Prostate gland (tissue), 2 donors: ENCODE measurements around the gene DTL. TPM values are rescaled to one million over a fixed set of nuclear protein-coding genes. Genes with fewer than 3 reads are reported as not detected.

Experiments
- DNase-seq: peaks from one replicate; pipeline ENCODE4 v3.0.0-alpha.2; 2019; ENCODE audit warnings: low spot score
- H3K27ac ChIP-seq, 2 donors: fragments of 200-600 bp; sonication (generic); 2 replicates each; pipeline ENCODE4 v1.5.1; 2017 to 2019
- H3K27me3 ChIP-seq: fragments of 200-600 bp; sonication (generic); replicated peaks from 2 replicates; pipeline ENCODE4 v1.5.1; 2019; ENCODE audit not compliant: insufficient read depth
- H3K36me3 ChIP-seq, 2 donors: fragments of 200-600 bp; sonication (generic); 1 replicate in 1 of 2; 2 replicates in 1 of 2; pipeline versions ENCODE4 v1.5.1 to v1.8.1; 2017 to 2019
- H3K4me1 ChIP-seq: fragments of 200-600 bp; sonication (generic); replicated peaks from 2 replicates; pipeline ENCODE4 v1.5.1; 2019
- H3K4me3 ChIP-seq, 2 donors: fragments of 200-600 bp; sonication (generic); 2 replicates each; pipeline ENCODE4 v1.5.1; 2017 to 2019
- H3K9me3 ChIP-seq: fragments of 200-600 bp; sonication (generic); 2 replicates; pipeline ENCODE4 v1.5.1; 2017
- CTCF ChIP-seq, 4 experiments: fragments of 200-600 bp in 2 of 4; fragments of 450-650 bp in 2 of 4; sonication (generic) in 2 of 4; IDR thresholded peaks; 1 replicate in 3 of 4; 2 replicates in 1 of 4; pipeline ENCODE4 v1.5.1; 2016 to 2019; ENCODE audit warnings: antibody characterized with exemption in 4 of 4, mild to moderate bottlenecking in 2 of 4, moderate library complexity in 2 of 4
- POLR2A ChIP-seq: fragments of 450-650 bp; IDR thresholded peaks from one replicate; pipeline ENCODE4 v1.6.1; 2016; ENCODE audit warnings: antibody characterized with exemption, mild to moderate bottlenecking
- POLR2AphosphoS5 ChIP-seq: sonication (generic); formaldehyde crosslinking; IDR thresholded peaks from one replicate; pipeline ENCODE4 v1.6.1; 2017; ENCODE audit warnings: antibody characterized with exemption
- WGBS: methylation state at CpG from one replicate; pipeline ENCODE4 v1.1.5; 2018; 5-methylcytosine and 5-hydroxymethylcytosine counted together
- intact Hi-C: fragments of 100-400 bp; cut with DNase I; formaldehyde crosslinking; loops from one replicate; pipeline ENCODE4 v1.14.2; 2022
- total RNA-seq, 2 donors: library from RNA; depleted of rRNA; stranded (reverse); fragments of >200 nt; gene quantifications; one replicate each; pipeline ENCODE4 v1.1.0, GENCODE V29; 2016

The DTL gene
- total RNA-seq, 2 donors from 2014 or later: 1.5 to 7.1 TPM

GRCh38 chr1:212091438-212092121 lies 56.0 kb downstream of the DTL start:
- Histone ChIP-seq H3K27me3 (no peaks in the 10 kb centered on the region), H3K4me3 (no peak overlapping the region), H3K9me3 (no peaks in the 10 kb centered on the region), H3K4me1 (no peaks in the 10 kb centered on the region), H3K36me3 (no peaks in the 10 kb centered on the region), H3K27ac (no peak overlapping the region)
- intact Hi-C loops: no loop called here
- TF ChIP-seq POLR2A (no peak), POLR2AphosphoS5 (no peak), CTCF (IDR thresholded peaks at IDR 0.05) (no peak)
- 78% methylated on average over 6 of the region's 6 CpGs for WGBS
- no peak for DNase-seq

GRCh38 chr1:212097360-212097759 lies 61.8 kb downstream of the DTL start:
- no peaks in the 10 kb centered on the region for H3K9me3 ChIP-seq
- no peak overlapping the region for H3K4me3 ChIP-seq
- TF ChIP-seq CTCF (IDR thresholded peaks at IDR 0.05) (no peak), POLR2AphosphoS5 (no peak), POLR2A (no peak)
- WGBS: 97% methylated on average over 2 of the region's 2 CpGs
- no peak for DNase-seq
- H3K27me3 ChIP-seq: no peaks in the 10 kb centered on the region
- no peak overlapping the region for H3K27ac ChIP-seq
- intact Hi-C loops: no loop called here
- H3K36me3 ChIP-seq: no peaks in the 10 kb centered on the region
- H3K4me1 ChIP-seq: no peaks in the 10 kb centered on the region

DNA sequence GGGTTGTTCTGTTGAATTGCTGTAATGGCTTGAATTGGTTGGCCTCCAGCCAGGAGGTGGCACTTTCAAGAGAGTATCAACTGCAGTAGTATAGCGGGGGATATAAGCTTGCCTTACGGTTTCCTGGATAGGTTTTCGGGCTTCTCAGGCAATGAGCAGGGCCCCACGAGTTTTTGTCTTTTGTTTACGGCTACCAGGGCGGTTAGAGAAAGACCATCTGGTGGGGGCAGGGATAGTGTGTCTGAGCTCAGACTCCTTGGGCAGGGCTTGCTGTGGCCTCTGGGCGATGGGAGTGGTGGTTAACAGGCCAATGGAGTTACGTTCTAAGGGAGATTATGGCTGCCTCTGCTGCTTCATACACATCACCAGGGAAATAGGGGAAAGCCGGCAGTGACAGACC lies 62.8 kb downstream of the DTL start:
- Histone ChIP-seq H3K27ac (no peak overlapping the region), H3K4me1 (no peaks in the 10 kb centered on the region), H3K27me3 (no peaks in the 10 kb centered on the region), H3K4me3 (no peak overlapping the region), H3K9me3 (no peaks in the 10 kb centered on the region), H3K36me3 (no peaks in the 10 kb centered on the region)
- 95% methylated on average over 9 of the region's 9 CpGs for WGBS
- no peak for DNase-seq
- TF ChIP-seq POLR2AphosphoS5: no peak
- TF ChIP-seq POLR2A: no peak
- no peak for TF ChIP-seq CTCF (IDR thresholded peaks at IDR 0.05)
- intact Hi-C loops: no loop called here

GRCh38 chr1:212098771-212099170 lies 63.2 kb downstream of the DTL start:
- Histone ChIP-seq H3K4me3 (no peak overlapping the region), H3K27me3 (no peaks in the 10 kb centered on the region), H3K4me1 (no peaks in the 10 kb centered on the region), H3K27ac (no peak overlapping the region), H3K9me3 (no peaks in the 10 kb centered on the region), H3K36me3 (no peaks in the 10 kb centered on the region)
- intact Hi-C loops: no loop called here
- DNase-seq: no peak
- TF ChIP-seq POLR2A: no peak
- no peak for TF ChIP-seq POLR2AphosphoS5
- TF ChIP-seq CTCF (IDR thresholded peaks at IDR 0.05): no peak
- WGBS: 92% methylated on average over 3 of the region's 3 CpGs

GRCh38 chr1:212101251-212101650 lies 65.7 kb downstream of the DTL start:
- Histone ChIP-seq H3K4me1 (no peaks in the 10 kb centered on the region), H3K4me3 (no peak overlapping the region), H3K36me3 (no peaks in the 10 kb centered on the region), H3K27ac (no peak overlapping the region), H3K27me3 (no peaks in the 10 kb centered on the region), H3K9me3 (no peaks in the 10 kb centered on the region)
- intact Hi-C loops: no loop called here
- no peak for TF ChIP-seq POLR2A
- TF ChIP-seq POLR2AphosphoS5: no peak
- no peak for TF ChIP-seq CTCF (IDR thresholded peaks at IDR 0.05)
- DNase-seq: no peak
